AML-193 (cell line): ENCODE measurements around the gene SYT8.
A peak's percentile ranks its signal among the peaks of the same experiment; 100 is the strongest.
"Not testable (repeated sequence)": the region's sequence is repeated elsewhere in the genome, so short reads cannot be mapped to it uniquely, and the experiment has no call there.

Experiments
- DNase-seq, 2 experiments: peaks; one replicate each; lab custom pipeline; 2025; lab: John Stamatoyannopoulos, UW

The SYT8 gene

GRCh38 chr11:1834779-1835670 is at the start of gene SYT8:
SYT8 (plus strand) TSS chr11:1834990; CDS start chr11:1835106, 116 bp downstream.
- no peak for DNase-seq

GRCh38 chr11:1785749-1786413 is 48.9 kb upstream of the SYT8 start:
- no peak for DNase-seq

GRCh38 chr11:1786466-1786865 is 48.3 kb upstream of the SYT8 start:
- DNase-seq, result no peak

- no peak for DNase-seq
These were observed 42.9 kb upstream of the SYT8 start for GRCh38 chr11:1791912-1792311.

GRCh38 chr11:1792461-1792860 is 42.3 kb upstream of the SYT8 start:
- DNase-seq, result no peak

GRCh38 chr11:1793081-1793480 is 41.7 kb upstream of the SYT8 start:
- no peak for DNase-seq

GRCh38 chr11:1796413-1797011 is 38.3 kb upstream of the SYT8 start:
- DNase-seq, result no peak

- DNase-seq, result no peak
These were observed 37.2 kb upstream of the SYT8 start for GRCh38 chr11:1797391-1798125.

GRCh38 chr11:1803246-1803645 is 31.5 kb upstream of the SYT8 start:
- no peak for DNase-seq

- DNase-seq, result not testable (repeated sequence)
These were observed 30.8 kb upstream of the SYT8 start for GRCh38 chr11:1803835-1804519.

GRCh38 chr11:1805525-1805924 is 29.3 kb upstream of the SYT8 start:
- no peak for DNase-seq

GRCh38 chr11:1807264-1807995 is 27.4 kb upstream of the SYT8 start:
- no peak for DNase-seq

- peak; percentile 57 to 67 for DNase-seq
These were observed 24.0 kb upstream of the SYT8 start for GRCh38 chr11:1810761-1811160.

- DNase-seq, result no peak
These were observed 22.5 kb upstream of the SYT8 start for GRCh38 chr11:1812274-1812673.

GRCh38 chr11:1812801-1813200 is 22.0 kb upstream of the SYT8 start:
- no peak for DNase-seq

- DNase-seq, result not testable (repeated sequence)
These were observed 21.4 kb upstream of the SYT8 start for GRCh38 chr11:1813356-1813755.

GRCh38 chr11:1814691-1815090 is 20.1 kb upstream of the SYT8 start:
- DNase-seq, result no peak

GRCh38 chr11:1815311-1815710 is 19.5 kb upstream of the SYT8 start:
- no peak for DNase-seq

- DNase-seq, result no peak
These were observed 19.0 kb upstream of the SYT8 start for GRCh38 chr11:1815751-1816150.

- no peak for DNase-seq
These were observed 17.8 kb upstream of the SYT8 start for GRCh38 chr11:1817000-1817399.

- DNase-seq, result no peak
These were observed 17.3 kb upstream of the SYT8 start for GRCh38 chr11:1817511-1817910.
